H1 (cell line): ENCODE measurements around the gene PFDN6. TPM values are rescaled to one million over a fixed set of nuclear protein-coding genes. Genes with fewer than 3 reads are reported as not detected.

Experiments
- CTCF ChIA-PET: fragments of 300-600 bp; sonication (Branson Sonifier 250); formaldehyde crosslinking; loops from one replicate; lab custom pipeline; 2021; ENCODE audit not compliant: partially characterized antibody; lab: Charles Lee
- POLR2A ChIA-PET: fragments of 300-600 bp; sonication (Branson Sonifier 250); formaldehyde crosslinking; loops from one replicate; lab custom pipeline; 2021; ENCODE audit warnings: inconsistent platforms; ENCODE audit not compliant: partially characterized antibody; lab: Charles Lee
- DNase-seq, 2 experiments: peaks; one replicate each; pipeline versions ENCODE4 v3.0.0 to v3.0.0-alpha.2; 2010 to 2022; ENCODE audit warnings: low spot score in 2 of 2, low read depth in 1 of 2, mixed read lengths in 1 of 2
- FAIRE-seq: peaks from 2 replicates; lab custom pipeline; 2011; peaks lifted over from hg19 to GRCh38; lab: Jason Lieb, UNC
- H2AFZ ChIP-seq: 2 replicates; pipeline ENCODE4 v1.8.1; 2012; ENCODE audit warnings: low read length, inconsistent platforms
- H2AK5ac ChIP-seq: 2 replicates; pipeline ENCODE4 v1.6.1; 2013; ENCODE audit warnings: low read depth, low read length
- H2BK120ac ChIP-seq: replicated peaks from 2 replicates; pipeline ENCODE3; 2013; ENCODE audit warnings: low read depth, low read length, inconsistent platforms
- H2BK12ac ChIP-seq: 2 replicates; pipeline ENCODE4 v1.6.1; 2013; ENCODE audit warnings: low read depth, low read length
- H2BK15ac ChIP-seq: 2 replicates; pipeline ENCODE4 v1.6.1; 2013; ENCODE audit warnings: low read length
- H2BK20ac ChIP-seq: 2 replicates; pipeline ENCODE4 v1.6.1; 2013; ENCODE audit warnings: low read length
- H2BK5ac ChIP-seq: 2 replicates; pipeline ENCODE4 v1.6.1; 2013; ENCODE audit warnings: low read depth, low read length
- H3K14ac ChIP-seq: 2 replicates; pipeline ENCODE4 v1.6.1; 2013; ENCODE audit warnings: inconsistent platforms; ENCODE audit not compliant: insufficient read length
- H3K18ac ChIP-seq: 2 replicates; pipeline ENCODE4 v1.6.1; 2013; ENCODE audit warnings: low read length; ENCODE audit errors: extremely low read depth
- H3K23ac ChIP-seq: 2 replicates; pipeline ENCODE4 v1.6.1; 2013; ENCODE audit warnings: inconsistent platforms; ENCODE audit not compliant: insufficient read length
- H3K23me2 ChIP-seq: 2 replicates; pipeline ENCODE4 v1.6.1; 2013; ENCODE audit warnings: low read depth, low read length
- H3K27ac ChIP-seq: 2 replicates; pipeline ENCODE4 v1.6.1; 2011; ENCODE audit warnings: low read depth, low read length, inconsistent platforms
- H3K27me3 ChIP-seq, 4 experiments: replicated peaks in 1 of 4; 1 replicate in 1 of 4; 2 replicates in 3 of 4; pipeline versions ENCODE4 v1.6.1 to v1.8.1; 2011 to 2013; ENCODE audit warnings: low read length in 3 of 4, mild to moderate bottlenecking in 3 of 4, inconsistent platforms in 2 of 4, mixed read lengths in 2 of 4, moderate library complexity in 1 of 4; ENCODE audit not compliant: control insufficient read depth in 3 of 4, insufficient read depth in 3 of 4; ENCODE audit errors: extremely low read depth in 1 of 4
- H3K36me3 ChIP-seq, 4 experiments: 2 replicates each; pipeline versions ENCODE4 v1.6.1 to v1.8.1; 2011 to 2013; ENCODE audit warnings: mild to moderate bottlenecking in 4 of 4, low read length in 3 of 4, moderate library complexity in 2 of 4, control low read depth in 1 of 4, inconsistent platforms in 1 of 4; ENCODE audit not compliant: insufficient read depth in 4 of 4, control insufficient read depth in 2 of 4
- H3K4ac ChIP-seq: replicated peaks from 2 replicates; pipeline ENCODE3; 2013; ENCODE audit warnings: low read length, low read depth, mixed read lengths, inconsistent platforms; ENCODE audit not compliant: insufficient read length
- H3K4me1 ChIP-seq, 4 experiments: replicated peaks in 1 of 4; 1 replicate in 1 of 4; 2 replicates in 3 of 4; pipeline versions ENCODE4 v1.6.1 to v1.8.1; 2011 to 2013; ENCODE audit warnings: low read length in 3 of 4, inconsistent platforms in 2 of 4, mixed read lengths in 1 of 4; ENCODE audit not compliant: insufficient read depth in 4 of 4, control insufficient read depth in 3 of 4
- H3K4me2 ChIP-seq, 2 experiments: 2 replicates each; pipeline versions ENCODE4 v1.6.1 to v1.8.1; 2011 to 2013; ENCODE audit warnings: low read depth in 2 of 2, low read length in 2 of 2, control low read depth in 1 of 2, inconsistent platforms in 1 of 2, mild to moderate bottlenecking in 1 of 2; ENCODE audit not compliant: insufficient read depth in 1 of 2
- H3K4me3 ChIP-seq, 4 experiments: fragments of 200-600, 300-600 bp in 1 of 4; sonication (generic), shearing (Covaris generic), sonication (Bioruptor Twin) in 1 of 4; 2 replicates each; pipeline versions ENCODE4 v1.5.1 to v1.8.1; 2011 to 2016; ENCODE audit warnings: low read length in 4 of 4, low read depth in 3 of 4, control low read depth in 2 of 4, inconsistent platforms in 2 of 4, mild to moderate bottlenecking in 2 of 4, mixed read lengths in 1 of 4, moderate library complexity in 1 of 4; ENCODE audit not compliant: insufficient read depth in 2 of 4; ENCODE audit errors: extremely low read depth in 1 of 4
- H3K56ac ChIP-seq: replicated peaks from 2 replicates; pipeline ENCODE3; 2013; ENCODE audit warnings: low read depth, mild to moderate bottlenecking, mixed read lengths, low read length, inconsistent platforms; ENCODE audit not compliant: insufficient read length
- H3K79me1 ChIP-seq: 2 replicates; pipeline ENCODE4 v1.6.1; 2013; ENCODE audit warnings: low read depth, low read length, control low read depth
- H3K79me2 ChIP-seq, 2 experiments: 2 replicates each; pipeline versions ENCODE4 v1.6.1 to v1.8.1; 2012 to 2013; ENCODE audit warnings: low read length in 2 of 2, mild to moderate bottlenecking in 2 of 2, inconsistent platforms in 1 of 2; ENCODE audit not compliant: insufficient read depth in 2 of 2, control insufficient read depth in 1 of 2
- H3K9ac ChIP-seq, 4 experiments: replicated peaks in 1 of 4; 1 replicate in 1 of 4; 2 replicates in 3 of 4; pipeline versions ENCODE4 v1.6.1 to v1.8.1; 2011 to 2013; ENCODE audit warnings: low read depth in 3 of 4, low read length in 3 of 4, control low read depth in 2 of 4, mild to moderate bottlenecking in 2 of 4, moderate library complexity in 2 of 4, inconsistent platforms in 1 of 4; ENCODE audit errors: extremely low read depth in 1 of 4
- H3K9me3 ChIP-seq, 2 experiments: 2 replicates each; pipeline versions ENCODE4 v1.6.1 to v1.8.1; 2012 to 2013; ENCODE audit warnings: mild to moderate bottlenecking in 2 of 2, moderate library complexity in 2 of 2, control low read depth in 1 of 2, inconsistent platforms in 1 of 2, low read depth in 1 of 2, low read length in 1 of 2, mixed read lengths in 1 of 2; ENCODE audit not compliant: insufficient read depth in 2 of 2
- H4K20me1 ChIP-seq, 2 experiments: replicated peaks in 1 of 2; 2 replicates each; pipeline versions ENCODE3 to v1.8.1; 2011 to 2013; ENCODE audit warnings: inconsistent platforms in 2 of 2, low read length in 2 of 2, mild to moderate bottlenecking in 1 of 2; ENCODE audit not compliant: insufficient read depth in 2 of 2, control insufficient read depth in 1 of 2
- H4K5ac ChIP-seq: 2 replicates; pipeline ENCODE4 v1.6.1; 2013; ENCODE audit warnings: low read length, low read depth, mixed read lengths, inconsistent platforms; ENCODE audit not compliant: insufficient read length
- H4K8ac ChIP-seq: 2 replicates; pipeline ENCODE4 v1.8.0; 2013; ENCODE audit warnings: mild to moderate bottlenecking, moderate library complexity, low read length, inconsistent platforms; ENCODE audit not compliant: insufficient read depth; ENCODE audit errors: extremely low read depth
- H4K91ac ChIP-seq: replicated peaks from 2 replicates; pipeline ENCODE3; 2013; ENCODE audit warnings: low read length, mixed read lengths, inconsistent platforms; ENCODE audit not compliant: insufficient read length
- BRCA1 ChIP-seq: IDR thresholded peaks from 2 replicates; pipeline ENCODE4 v1.6.1; 2012; ENCODE audit warnings: low read depth, low read length, improper control_type of control experiment
- CBX5 ChIP-seq: fragments of 300-800, 300-1000 bp; sonication (generic); IDR thresholded peaks from 2 replicates; pipeline ENCODE4 v1.7.1; 2016; ENCODE audit warnings: antibody characterized with exemption, low read length, low read depth
- CBX8 ChIP-seq: fragments of 300-800, 300-1000 bp; sonication (generic); IDR thresholded peaks from 2 replicates; pipeline ENCODE4 v1.7.1; 2016; ENCODE audit warnings: low read depth, low read length, borderline replicate concordance
- CHD2 ChIP-seq: IDR thresholded peaks from 2 replicates; pipeline ENCODE4 v1.6.1; 2012; ENCODE audit warnings: low read length, improper control_type of control experiment
- CTBP2 ChIP-seq: IDR thresholded peaks from 2 replicates; pipeline ENCODE4 v1.7.0; 2011; ENCODE audit warnings: borderline replicate concordance, mild to moderate bottlenecking, moderate library complexity, mixed read lengths, low read length; ENCODE audit not compliant: insufficient read depth, insufficient read length
- HDAC2 ChIP-seq, 2 experiments: fragments of 300-600 bp in 1 of 2; sonication (generic) in 1 of 2; IDR thresholded peaks; 2 replicates each; pipeline ENCODE4 v1.6.1; 2011 to 2012; ENCODE audit warnings: low read depth in 2 of 2, low read length in 2 of 2, mild to moderate bottlenecking in 2 of 2, moderate library complexity in 2 of 2, borderline replicate concordance in 1 of 2, inconsistent platforms in 1 of 2
- HDAC6 ChIP-seq: IDR thresholded peaks from one replicate; pipeline ENCODE4 v1.7.1; 2012; ENCODE audit warnings: low read depth, mild to moderate bottlenecking, inconsistent platforms, low read length, moderate library complexity
- KDM1A ChIP-seq: fragments of 200-600, 300-600 bp; sonication (generic); IDR thresholded peaks from 2 replicates; pipeline ENCODE4 v1.7.1; 2016; ENCODE audit warnings: mild to moderate bottlenecking, low read length, borderline replicate concordance
- KDM4A ChIP-seq: IDR thresholded peaks from one replicate; pipeline ENCODE4 v1.7.1; 2012; ENCODE audit warnings: low read depth, mild to moderate bottlenecking, moderate library complexity, low read length, inconsistent platforms; ENCODE audit not compliant: severe bottlenecking
- PHF8 ChIP-seq: fragments of 200-600 bp; sonication (generic); conservative IDR thresholded peaks from 2 replicates; pipeline ENCODE4 v1.7.1; 2012; ENCODE audit warnings: low read depth, mild to moderate bottlenecking, inconsistent platforms, low read length, moderate library complexity
- TBP ChIP-seq: IDR thresholded peaks from 2 replicates; pipeline ENCODE4 v1.6.1; 2011; ENCODE audit warnings: low read depth, low read length, improper control_type of control experiment
- TEAD4 ChIP-seq: IDR thresholded peaks from 2 replicates; pipeline ENCODE4 v1.6.1; 2012; ENCODE audit warnings: low read depth, low read length, inconsistent platforms, mixed read lengths
- WGBS, 2 experiments: shearing (Covaris generic) in 1 of 2; methylation state at CpG; one replicate each; pipeline versions ENCODE4 v1.1.6 to v1.1.7; 2013 to 2015; ENCODE audit warnings: low lambda C conversion rate in 2 of 2, mixed read lengths in 2 of 2, inconsistent platforms in 1 of 2, low coverage in 1 of 2, missing lambda C conversion rate in 1 of 2; ENCODE audit not compliant: insufficient replicate concordance in 2 of 2, insufficient coverage in 1 of 2, insufficient read length in 1 of 2; ENCODE audit errors: extremely low coverage in 1 of 2, missing lambda C conversion rate in 1 of 2; 5-methylcytosine and 5-hydroxymethylcytosine counted together
- polyA plus RNA-seq, 7 experiments: library from polyadenylated mRNA; depleted of rRNA in 3 of 7; stranded (reverse) in 5 of 7; unstranded in 2 of 7; fragments of >200 nt in 5 of 7; fragments of 200-250 nt in 2 of 7; gene quantifications; 1 replicate in 5 of 7; 2 replicates in 1 of 7; 4 replicates in 1 of 7; pipeline versions ENCODE4 v1.2.1 to v1.2.3, GENCODE V29; 2011 to 2013; ENCODE audit warnings: missing spikeins in 2 of 7, mixed read lengths in 2 of 7
- total RNA-seq: library from RNA; stranded (reverse); fragmentation: NEBNext Ultra II Directional; extraction: Animal tissue kit (Norgen Biotek cat#: 25700); gene quantifications from 2 replicates; pipeline ENCODE4 v1.2.1, GENCODE V29; 2021

PFDN6 gene
- total and polyA plus RNA-seq, 2 of the 8 experiments (the other 6 are each of a cell fraction or from before 2014, with no cell fraction given), result 32.0 to 95.7 TPM

DNA sequence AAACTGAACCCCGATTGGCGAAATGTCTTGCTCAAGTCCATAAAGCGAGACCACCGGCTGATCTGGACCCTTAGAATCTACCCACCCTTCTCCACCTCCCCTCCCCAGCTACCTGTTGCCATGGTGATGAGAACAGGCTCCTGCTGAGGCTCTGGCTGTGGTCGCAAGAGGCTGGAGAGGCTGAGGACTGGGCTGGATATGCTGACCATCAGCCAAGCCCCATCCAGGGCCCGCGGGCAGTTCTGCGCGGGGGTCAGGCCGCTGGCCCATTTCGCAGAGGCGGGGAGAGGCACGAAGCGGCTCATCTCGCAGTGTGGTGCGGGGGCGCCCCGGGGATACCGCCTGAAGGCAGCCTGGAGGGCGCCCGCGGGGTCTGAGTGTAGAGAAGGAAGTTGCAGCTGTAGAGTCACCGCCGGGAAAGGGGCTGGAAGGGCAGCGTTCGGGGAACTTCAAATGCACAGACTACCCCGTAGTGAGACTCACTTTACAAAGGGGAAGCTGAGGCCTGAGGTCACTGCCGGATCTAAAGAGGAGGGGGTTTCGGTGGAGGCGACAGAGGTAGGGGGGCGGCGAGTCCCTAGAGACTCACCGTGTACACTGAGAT is 23.8 kb downstream of the PFDN6 start:
- H3K9ac ChIP-seq, result peak overlapping the region in 2 of 4 experiments; percentile 64 to 74; a peak in 4 of 7 replicates
- peaks cover 0 to 15% (median 11%) of the 10 kb centered on the region in 4 experiments; a peak in 5 of 7 replicates for H3K4me1 ChIP-seq
- CTCF ChIA-PET, result interaction anchor here (0.7 to 2.4 kb wide), 7 partner anchors 12 to 113 kb away, joined by 4 to 17 read pairs (median 7); partner anchors contain the start of genes B3GALT4 and RGL2
- H3K4me2 ChIP-seq, result peak overlapping the region; percentile 93 to 95
- no peaks in the 10 kb centered on the region for H3K27me3 ChIP-seq
- H4K8ac ChIP-seq, result no peak overlapping the region; the same call in 1 of the 2 replicates
- peak overlapping the region; percentile 72; the same call in 1 of the 2 replicates for H2BK15ac ChIP-seq
- H3K14ac ChIP-seq, result no peak overlapping the region
- no peak overlapping the region for H3K56ac ChIP-seq
- POLR2A ChIA-PET, result interaction anchor here (0.6 to 6.3 kb wide), 16 partner anchors 13 to 1498 kb away, joined by 3 to 37 read pairs (median 4); partner anchors contain the start of genes B3GALT4, PFDN6, RGL2 and RPS18
- no peak overlapping the region for H4K5ac ChIP-seq
- H2AFZ ChIP-seq, result no peak overlapping the region
- no peaks in the 10 kb centered on the region; a peak in 1 of 8 replicates for H3K36me3 ChIP-seq
- peaks cover 26% of the 10 kb centered on the region for H3K23me2 ChIP-seq
- H4K91ac ChIP-seq, result peak overlapping the region; percentile 66
- no peak overlapping the region for H2BK20ac ChIP-seq
- FAIRE-seq (no peak), DNase-seq (peak in 1 of 2 experiments; percentile 76)
- H3K27ac ChIP-seq, result peak overlapping the region; percentile 23; the same call in 1 of the 2 replicates
- WGBS, 2 experiments, result 2% methylated on average over 33 of the region's 33 CpGs; no CpG with 5 or more reads in 1 of the 2 experiments
- peak overlapping the region; percentile 84 to 89 (median 88) for H3K4me3 ChIP-seq
- H4K20me1 ChIP-seq, result no peaks in the 10 kb centered on the region
- no peak overlapping the region for H2AK5ac ChIP-seq
- H3K23ac ChIP-seq, result no peak overlapping the region
- peak overlapping the region; percentile 56; the same call in 1 of the 2 replicates for H2BK5ac ChIP-seq
- H3K9me3 ChIP-seq, result no peaks in the 10 kb centered on the region
- 0 out of 2 replicates have a peak overlapping the region, but pooled peaks have one; percentile 75 for H2BK12ac ChIP-seq
- no peaks in the 10 kb centered on the region for H3K79me1 ChIP-seq
- no peak overlapping the region for H3K4ac ChIP-seq
- peak overlapping the region; percentile 83 for H3K18ac ChIP-seq
- no peaks in the 10 kb centered on the region for H3K79me2 ChIP-seq
- H2BK120ac ChIP-seq, result no peak overlapping the region
- TF ChIP-seq TEAD4 (no peak), KDM4A (no peak), CHD2 (no peak), HDAC6 (no peak), CBX5 (no peak), CTBP2 (no peak), TBP (no peak), PHF8 (no peak), BRCA1 (no peak), HDAC2 (IDR thresholded peaks at IDR 0.05; ENCODE audit: borderline replicate concordance in 1 of 2, low read depth in 2 of 2, low read length in 2 of 2) (0 out of 4 replicates have a peak, but pooled peaks of 1 of the 2 experiments have one; percentile 43), KDM1A (no peak), CBX8 (no peak)
